DMS153 treated with DMSO at 0.1 percent for 48 hours (cell line): ENCODE measurements around the gene CTNND2.

Experiments used
- DNase-seq: peaks from one replicate; lab custom pipeline; 2025; ENCODE audit not compliant: unreplicated experiment; lab: John Stamatoyannopoulos, UW

CTNND2 gene

DNA sequence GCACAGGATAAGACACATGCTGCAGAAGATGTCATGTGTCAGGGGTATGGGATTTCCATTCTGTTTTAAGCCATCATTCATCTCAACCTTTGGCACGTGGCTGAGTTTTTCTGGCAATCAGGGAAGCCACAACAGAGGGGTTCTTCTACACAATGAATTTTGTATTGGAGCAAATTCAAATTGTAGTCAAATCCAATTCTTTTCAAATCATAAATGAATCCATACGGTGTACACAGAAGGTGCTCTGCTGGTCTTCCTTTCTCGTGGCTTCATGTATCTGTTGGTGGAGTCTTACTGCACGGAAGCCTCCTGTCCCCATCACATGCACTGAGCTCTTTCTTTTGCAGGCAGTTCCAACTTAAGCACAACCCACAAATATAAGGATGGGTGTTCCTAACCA, 706.5 kb downstream of the CTNND2 start:
- no peak for DNase-seq

DNA sequence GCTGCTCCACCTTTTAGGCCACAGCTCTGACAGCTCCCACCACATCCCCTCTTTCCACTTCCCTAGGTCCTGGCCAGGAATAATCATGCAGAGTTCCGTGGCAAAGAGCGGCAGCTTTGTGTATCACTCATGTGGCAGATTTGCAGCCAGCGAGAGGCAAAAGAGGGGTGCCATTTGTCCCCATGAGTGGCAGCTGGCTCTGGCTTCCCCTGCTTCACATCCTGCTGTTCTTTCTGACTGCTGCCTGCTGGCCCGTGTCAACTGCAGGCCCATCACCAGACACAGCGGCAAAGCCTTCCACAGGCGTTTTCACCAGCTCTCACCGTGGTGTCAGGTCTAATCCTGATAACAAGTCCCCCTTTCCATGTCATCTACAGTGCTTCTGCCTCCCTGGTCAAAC, 712.6 kb downstream of the CTNND2 start:
- no peak for DNase-seq

DNA sequence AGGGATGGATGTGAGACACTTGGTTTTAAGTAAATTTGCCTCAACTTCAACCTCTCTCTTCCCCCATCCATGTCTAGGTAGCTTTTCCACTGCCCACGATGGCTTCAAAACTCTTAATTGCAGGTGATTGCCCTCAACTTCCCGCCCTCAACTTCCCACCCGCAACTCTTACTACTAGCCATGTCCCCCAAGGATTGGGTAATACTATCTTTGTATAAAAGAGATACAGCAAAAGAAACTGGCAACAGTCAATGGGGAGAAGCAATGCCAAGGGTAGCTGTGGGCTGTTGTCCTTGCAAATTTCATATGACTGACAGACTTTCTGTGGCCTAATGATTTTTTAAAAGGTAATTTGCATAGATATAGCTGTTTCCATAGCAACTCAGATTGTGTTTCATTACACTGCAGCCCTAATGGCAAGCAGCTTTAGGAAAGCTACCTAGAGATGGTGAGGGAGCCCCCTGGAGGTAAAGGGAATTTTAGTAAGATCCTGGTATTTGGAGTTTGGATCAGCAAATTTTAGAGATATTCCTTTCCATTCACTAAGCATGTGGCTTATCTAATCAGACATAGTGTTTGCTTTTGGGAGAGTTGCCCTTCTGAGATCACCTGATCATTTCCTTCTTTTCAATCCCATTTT, 721.7 kb downstream of the CTNND2 start:
- DNase-seq, result peak; percentile 2

DNA sequence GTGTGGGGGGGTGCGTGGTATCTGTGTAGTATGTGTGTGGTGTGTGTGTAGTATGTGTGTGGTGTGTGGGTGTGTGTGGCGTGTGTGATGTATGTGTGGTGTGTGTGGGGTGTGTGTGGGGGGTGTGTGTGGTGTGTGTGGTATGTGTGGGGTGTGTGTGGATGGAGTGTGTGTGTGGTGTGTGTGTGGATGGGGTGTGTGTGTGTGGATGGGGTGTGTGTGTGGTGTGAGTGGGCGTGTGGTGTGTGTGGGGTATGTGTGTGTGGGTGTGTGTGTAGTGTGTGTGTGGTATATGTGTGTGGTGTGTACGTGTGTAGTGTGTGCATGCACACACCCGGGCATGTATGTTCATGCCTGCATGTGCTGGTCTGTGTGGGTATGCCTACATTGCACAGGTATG, 722.3 kb downstream of the CTNND2 start:
- DNase-seq, result no peak

DNA sequence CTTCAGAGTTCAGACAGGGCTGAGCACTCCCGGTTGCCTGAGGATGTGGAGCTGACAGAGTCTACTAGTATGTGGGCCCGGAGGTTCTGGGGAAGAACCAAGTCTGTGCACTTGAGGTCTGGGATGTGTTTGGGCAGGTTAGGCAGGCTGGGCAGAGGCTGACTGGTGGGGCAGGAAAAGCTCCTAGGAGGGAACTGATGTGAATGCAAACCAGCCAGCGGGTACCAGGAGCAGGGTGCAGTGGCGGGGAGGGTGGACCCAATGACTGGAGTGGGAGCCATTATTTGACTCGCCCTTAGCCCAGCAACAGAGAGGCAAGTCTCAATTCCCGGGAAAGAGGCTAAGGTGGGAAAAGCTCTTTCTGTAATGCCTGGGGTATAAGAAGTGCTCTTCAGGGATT, 723.4 kb downstream of the CTNND2 start:
- no peak for DNase-seq

DNA sequence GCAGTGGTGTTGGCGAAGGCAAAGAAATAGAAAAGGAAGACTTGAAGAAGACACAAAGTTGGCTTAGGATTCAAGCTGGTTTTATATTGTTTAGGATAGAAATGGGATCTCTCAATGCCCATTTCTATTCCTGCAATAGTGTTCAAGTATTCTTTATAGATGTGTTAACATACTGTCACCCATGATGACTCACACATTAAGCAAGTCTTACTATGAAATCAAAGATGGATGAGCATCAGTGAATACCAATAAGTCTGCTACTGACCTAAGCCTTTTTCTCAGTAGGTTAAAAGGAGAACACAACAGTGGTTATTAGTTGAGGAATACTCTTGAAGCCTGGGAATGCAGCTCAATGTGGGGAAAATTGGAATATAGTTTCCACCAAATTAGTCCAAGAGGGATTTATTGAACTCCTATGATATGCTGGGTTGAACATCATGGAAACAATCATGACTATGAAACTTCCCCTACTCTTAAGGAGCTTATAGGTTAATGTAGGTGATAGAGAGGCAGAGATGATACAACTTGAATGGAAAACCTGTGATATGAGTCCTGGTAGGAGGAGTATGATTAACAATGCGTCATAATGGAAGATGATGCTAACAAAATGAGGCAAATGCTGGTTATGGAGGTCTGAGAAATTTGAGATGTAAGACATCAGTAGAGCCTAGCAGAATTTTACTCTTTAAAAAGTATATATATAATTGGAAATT, 726.1 kb downstream of the CTNND2 start:
- no peak for DNase-seq

DNA sequence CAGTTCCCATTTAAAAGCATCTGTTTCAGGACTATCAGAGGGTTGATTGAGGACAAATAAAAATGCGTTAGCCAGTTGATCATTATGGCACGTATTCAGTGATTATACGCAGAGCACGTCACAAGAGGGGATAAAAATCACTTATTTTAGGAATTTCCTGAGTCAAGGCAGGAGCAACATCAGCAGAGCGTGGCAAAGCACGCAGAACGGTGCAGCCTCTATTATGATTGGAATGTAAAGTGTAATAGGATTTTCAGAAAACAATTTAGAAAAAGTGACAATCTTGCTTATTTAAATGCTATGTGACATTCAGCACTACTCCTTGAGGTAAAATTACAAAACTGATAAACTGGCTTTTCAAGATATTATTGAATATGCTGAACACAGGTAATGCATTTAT, 729.7 kb downstream of the CTNND2 start:
- DNase-seq, result no peak

DNA sequence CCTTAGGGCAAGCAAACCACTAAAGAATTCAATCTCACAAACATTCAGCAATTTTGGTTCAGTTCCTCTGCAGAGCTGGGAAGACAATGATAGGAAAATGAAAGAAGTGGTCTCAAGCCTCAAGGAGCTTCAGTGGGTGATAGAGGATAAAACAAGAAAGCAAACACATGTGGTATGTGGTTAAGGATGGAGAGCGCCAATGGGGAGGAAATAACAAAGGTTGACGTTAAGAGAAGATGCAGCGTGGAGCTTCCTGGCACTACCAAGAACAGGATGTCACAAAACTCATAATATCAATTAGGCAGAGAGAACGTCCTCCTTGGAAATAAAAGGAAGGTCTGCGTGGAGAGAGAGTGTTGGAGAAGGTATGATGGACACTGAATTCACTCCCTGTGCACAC, 731.8 kb downstream of the CTNND2 start:
- DNase-seq, result no peak

DNA sequence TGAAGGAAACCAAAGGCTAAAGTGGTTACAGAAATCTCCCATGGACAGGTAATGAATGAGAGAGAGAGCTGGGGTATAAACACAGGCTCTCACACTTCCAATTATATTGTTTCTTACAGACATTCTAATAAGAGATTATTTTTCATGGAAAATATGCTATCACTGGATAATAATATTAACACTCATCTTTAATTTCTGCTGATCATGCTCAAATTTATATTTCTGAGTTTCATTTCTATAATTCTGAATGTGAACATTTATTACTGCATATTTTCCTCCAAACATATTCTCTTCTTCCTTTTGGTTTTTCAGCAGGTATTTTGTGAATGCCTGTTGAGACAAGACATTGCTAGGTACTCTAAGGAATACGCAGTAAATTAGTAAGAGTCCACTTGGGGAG, 733.0 kb downstream of the CTNND2 start:
- no peak for DNase-seq

DNA sequence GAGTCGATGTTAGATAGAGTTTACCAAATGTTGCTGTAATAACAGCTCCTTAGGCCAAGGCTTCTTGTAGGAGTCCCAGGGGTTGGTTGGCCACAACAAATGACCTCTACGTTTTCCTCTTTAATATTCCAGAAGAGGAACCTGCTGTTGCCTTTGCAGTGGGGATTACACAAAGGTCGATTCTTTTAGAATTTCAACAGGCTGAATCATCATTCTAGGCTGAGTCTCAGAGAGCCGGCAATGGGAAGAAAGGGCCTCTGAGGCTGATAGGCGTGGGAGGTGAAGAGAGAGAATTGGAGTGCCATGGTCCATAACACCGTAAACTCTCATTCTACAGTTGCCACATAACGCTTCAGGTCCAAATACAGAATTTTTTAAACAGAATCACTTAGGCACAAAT, 737.3 kb downstream of the CTNND2 start:
- DNase-seq, result no peak

DNA sequence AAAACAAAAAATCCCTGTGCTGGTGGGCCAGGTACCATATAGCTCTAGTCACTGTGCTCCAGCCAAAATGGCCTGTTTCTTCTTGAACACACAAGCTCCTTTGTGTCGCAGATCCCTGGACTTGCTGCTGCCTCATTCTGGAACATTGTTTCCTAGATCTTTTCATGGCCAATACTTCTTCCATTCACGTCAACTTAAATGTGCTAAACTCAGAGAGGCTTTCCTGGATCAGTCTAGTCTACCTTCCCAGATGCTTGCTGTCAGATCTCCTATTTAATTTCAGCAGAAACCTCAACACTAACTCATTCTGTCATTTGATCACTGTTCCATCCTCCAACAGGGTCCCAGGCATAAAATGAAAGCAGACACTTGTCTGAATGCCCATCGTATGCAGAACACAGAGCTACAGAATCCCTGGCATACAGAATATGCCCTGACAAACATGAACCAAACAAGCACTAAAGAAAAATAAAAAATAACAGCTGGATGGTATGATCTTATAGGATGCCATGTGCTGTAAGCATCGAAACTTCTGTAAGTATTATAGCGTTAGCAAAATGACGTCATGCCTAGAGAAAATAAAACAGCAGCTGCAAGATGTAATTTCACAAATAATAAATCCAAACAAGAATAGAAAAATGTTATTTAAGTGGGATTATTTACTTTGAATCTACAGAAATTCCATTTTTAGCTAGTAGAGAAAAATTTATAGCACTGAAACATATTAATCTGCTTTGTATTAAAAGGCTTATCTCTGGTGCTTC, 739.5 kb downstream of the CTNND2 start:
- DNase-seq, result no peak

DNA sequence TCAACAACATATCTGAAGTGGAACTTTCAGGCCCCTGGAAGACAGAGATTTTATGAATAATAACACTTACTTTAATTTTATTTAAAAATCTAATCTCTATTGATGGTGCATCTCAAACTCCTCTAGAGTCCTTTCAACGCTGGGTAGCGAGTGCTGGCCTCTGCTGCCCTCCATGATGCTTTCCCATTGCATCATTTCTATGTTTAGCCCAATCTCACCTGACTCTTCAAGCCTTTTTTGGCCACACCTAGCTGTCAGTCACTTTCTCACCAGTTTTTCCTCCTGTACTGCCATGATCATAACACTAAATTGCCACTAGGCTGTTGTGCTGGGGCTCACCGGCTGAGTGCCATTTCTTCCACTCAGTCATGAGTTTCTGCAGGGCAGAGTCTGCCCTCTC, 747.1 kb downstream of the CTNND2 start:
- no peak for DNase-seq

DNA sequence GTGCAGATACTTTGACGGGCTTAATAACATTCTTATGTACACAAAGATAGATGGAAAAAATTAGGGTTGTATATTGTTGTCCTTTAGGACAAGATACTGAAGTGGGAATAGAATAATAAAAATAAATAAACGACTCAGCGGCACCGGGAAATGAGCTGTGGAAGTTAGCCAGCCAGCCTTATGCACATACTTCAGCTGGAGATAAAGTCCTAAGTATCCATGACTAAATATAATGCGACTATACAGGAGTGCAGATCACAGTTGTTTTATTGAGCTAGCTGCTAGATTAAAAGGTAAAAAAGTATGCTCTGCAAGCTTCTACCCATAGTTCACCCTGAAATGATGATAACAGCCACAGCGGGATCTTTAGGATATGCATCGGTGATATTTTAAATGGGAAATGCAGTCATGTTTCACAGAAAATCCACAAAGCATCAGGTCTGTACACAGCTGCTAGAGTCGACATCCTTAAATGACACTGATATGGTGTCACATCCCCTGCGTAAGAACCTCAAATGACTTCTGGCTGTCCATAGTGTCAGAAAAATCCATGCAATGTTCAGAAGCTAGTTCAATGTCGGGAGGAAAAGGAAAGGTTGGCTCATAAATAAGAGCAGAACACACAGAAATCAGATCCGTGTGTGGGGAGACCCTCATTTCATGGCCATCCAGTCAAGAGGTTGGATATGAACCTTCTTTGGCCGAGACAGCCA, 750.4 kb downstream of the CTNND2 start:
- no peak for DNase-seq

DNA sequence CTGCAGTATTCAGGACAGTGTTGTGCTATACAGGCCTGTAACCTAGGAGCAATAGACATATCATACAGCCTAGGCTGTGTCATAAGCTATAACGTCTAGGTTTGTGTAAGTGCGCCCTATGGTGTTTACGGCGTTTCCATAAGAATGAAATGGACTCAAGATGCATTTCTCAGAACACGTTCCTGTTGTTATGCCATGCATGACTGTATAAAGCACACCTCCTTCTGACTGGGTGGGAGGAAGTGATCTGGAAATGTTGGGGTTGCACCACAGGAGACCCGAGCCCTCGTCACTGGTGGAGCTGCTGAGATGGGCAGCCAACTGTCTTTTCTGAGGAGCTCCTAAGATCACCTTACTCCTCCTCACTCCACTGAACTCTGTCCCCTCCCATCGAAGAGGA, 751.9 kb downstream of the CTNND2 start:
- DNase-seq, result no peak

DNA sequence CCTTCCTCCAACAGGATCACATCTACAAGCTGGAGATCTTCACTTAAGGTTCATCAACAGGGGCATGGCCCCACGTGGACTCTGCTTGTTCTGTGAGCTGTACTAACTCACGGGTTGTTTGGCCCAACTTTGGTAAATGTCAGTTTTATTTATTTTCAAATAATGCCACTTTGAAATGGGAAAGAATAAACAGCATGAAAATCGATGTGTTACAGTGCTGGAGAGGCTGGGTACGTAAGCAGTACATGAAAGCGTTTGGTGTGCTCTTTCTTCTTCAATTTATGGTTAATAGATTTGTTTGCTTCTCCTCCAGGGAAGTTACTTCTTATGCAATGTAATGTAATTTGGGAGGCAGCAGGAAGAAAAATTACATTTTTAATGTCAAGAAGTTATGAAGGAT, 753.3 kb downstream of the CTNND2 start:
- no peak for DNase-seq

DNA sequence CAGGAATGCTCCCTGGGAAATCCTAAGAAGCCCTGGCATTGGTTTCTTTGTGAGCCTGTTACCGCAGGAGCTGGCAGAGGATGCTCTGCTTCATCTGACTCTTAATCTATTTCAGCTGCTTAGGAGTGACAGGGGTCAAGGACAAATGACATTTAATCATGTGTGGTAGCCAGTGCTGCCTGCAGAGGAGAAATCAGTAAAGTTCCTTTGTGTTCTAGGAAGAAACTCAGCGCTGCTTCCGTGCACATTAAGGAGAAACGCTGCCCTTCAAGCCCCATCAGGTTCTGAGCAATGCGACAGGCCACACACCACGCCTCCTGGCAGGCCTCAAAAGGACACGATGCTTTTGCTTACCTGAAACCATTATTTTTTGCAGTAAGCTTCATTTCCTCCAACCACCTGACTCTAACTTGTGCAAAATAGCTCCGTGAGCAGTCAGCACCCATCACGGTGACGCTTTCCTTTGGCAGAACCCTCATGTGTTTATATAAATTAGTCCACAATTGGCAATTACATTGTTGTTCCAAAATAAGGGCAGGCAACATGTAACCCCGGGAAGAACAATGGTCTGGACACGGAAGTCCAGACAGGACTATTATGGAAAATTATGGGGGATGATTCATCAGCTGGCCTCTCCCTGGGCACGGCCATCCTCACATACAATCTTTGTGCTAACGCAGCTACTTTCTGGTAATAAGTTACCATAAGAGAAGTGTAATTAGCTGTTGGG, 755.3 kb downstream of the CTNND2 start:
- no peak for DNase-seq

DNA sequence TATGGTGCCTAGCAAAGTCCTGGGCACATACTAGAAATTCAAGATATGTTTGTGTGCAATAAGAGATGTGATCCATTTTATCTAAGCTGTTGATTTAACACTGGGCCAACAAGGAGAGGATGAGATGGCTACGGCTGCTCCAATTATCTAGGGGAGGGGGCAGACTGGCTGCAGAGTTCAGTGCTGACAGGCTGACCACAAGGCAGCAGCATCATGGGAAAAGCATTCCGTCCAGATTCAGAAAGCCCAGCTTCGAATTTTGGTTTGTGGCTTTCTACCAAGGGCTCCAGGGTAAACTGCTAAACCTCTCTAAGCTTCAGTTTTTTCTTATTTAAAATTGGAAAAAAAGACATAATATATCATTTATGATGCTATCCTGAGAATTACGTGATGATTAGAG, 758.1 kb downstream of the CTNND2 start:
- DNase-seq, result no peak

DNA sequence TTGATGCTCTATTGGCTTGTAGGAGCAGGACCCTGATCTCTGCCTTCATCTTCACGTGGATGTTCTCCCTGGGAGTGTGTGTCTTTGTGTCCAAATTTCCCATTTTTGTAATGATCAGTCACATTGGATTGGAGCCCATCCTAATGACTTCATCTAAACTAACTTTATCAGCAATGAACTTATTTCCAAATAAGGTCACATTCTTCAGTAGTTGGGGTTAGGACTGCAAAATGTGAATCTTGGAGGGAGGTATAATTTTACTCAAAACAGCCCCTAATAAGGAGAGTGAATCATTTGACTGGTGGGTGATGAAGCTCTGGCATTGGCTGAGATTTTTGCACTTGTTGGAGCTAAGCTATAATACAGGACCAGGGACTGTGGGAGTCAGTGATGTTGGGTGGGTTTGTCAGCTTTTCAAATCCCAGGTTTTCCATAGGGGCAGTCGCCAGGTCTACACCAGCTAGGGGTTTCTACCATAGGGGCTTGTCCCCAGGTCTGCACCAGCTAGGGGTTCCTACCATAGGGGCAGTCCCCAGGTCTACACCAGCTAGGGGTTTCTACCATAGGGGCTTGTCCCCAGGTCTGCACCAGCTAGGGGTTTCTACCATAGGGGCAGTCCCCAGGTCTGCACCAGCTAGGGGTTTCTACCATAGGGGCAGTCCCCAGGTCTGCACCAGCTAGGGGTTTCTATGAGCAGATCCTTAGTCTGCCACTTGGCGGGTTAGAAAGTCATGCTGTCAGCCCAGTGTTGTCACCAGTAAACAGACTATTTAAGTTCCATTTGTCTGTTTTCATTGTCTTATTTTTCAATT, 760.6 kb downstream of the CTNND2 start:
- no peak for DNase-seq

DNA sequence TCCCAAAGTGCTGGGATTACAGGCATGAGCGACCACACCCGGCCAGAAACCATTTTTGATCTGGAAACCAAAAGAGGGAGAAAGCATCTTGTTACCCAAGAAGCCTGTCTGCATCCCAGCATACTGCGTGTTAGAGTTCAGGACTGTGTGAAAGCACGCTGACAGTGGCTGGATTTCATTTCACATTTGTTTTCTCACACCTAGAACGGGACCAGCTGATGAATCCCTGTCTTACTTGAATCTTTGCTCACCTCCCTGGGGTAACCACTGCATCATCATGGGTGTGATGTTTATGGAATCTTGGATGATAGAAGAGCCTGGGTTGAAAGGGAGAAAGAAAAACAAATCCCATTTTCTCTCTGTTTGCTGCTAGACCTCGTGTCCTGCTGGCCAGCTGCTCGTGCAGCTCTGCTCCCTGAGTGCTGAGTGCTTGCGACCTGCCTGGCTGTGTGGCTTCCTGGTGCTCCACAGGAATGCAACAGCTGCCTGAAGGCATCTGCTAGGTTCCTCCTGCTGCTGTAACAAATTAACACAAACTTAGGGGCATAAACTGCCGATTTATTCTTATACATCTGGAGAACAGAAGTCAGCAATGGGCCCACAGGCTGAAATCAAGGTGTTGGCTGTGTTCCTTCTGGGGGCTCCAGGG, 764.9 kb downstream of the CTNND2 start:
- no peak for DNase-seq

DNA sequence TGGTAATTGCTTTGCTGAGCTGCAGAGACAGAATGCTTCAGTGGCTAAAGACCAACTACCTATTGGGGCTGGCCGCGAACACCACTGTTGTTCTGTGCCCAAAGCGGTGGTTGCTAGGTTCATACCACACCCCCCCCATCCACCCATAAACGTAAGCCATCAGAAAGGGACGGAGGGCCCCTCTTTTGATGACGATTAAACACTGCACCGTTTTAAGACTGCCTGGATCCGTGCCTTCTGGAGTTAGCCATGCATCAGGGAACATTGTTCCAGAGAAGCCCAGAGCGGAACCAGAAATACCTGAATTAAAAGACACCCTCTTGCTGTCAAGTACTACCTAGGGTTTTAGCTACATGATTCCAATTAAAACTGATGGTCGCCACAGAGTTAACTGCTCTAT, 774.1 kb downstream of the CTNND2 start:
- DNase-seq, result no peak
